DMS153 treated with DMSO at 0.1 percent for 48 hours (cell line): ENCODE measurements around the gene VAC14.
A peak's percentile ranks its signal among the peaks of the same experiment; 100 is the strongest.

Experiments
- DNase-seq: peaks from one replicate; lab custom pipeline; 2025; ENCODE audit not compliant: unreplicated experiment; lab: John Stamatoyannopoulos, UW

The VAC14 gene

GRCh38 chr16:70694088-70694867, 106.7 kb downstream of the VAC14 start:
- no peak for DNase-seq

DNA sequence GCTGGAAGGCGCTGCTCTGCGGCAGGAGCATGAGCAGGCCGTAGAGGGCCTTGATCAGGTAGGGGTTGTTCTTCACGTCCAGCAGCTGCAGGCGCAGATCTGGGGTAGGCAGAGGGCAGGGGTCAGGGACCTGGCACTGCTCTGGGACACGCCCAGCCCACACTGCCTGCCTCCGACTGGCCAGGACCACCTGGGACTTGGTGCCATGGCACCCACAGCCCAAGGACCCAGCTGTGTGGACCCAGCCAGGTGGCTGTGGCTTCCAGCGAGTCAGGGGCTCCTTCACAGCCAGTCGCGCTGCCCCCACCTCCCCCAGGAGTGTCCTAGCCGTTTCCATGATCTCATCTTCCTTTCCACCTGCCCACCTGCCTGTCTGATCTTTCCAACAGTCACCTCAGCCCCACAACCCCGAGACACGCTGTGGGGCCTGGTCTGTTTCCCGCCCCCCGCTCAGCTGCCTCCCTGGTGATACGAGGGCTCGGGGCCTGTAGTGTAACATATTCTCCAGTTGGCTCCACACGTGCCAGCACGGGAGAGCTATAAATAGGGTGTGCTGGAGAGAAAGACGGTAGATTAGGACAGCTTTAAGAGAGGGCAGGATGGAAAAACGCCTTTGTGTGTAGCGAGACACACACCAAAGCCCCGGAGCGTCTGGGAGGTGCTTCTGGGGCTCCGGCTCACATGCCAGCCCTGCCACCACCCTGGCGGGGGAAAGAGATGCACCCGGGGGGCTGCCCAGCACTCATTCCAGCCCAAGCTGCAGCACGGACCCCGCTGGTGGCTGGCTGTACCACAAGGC, 107.9 kb downstream of the VAC14 start:
- no peak for DNase-seq

- DNase-seq = no peak
Measured at GRCh38 chr16:70692130-70692872, 108.7 kb downstream of the VAC14 start.

DNA sequence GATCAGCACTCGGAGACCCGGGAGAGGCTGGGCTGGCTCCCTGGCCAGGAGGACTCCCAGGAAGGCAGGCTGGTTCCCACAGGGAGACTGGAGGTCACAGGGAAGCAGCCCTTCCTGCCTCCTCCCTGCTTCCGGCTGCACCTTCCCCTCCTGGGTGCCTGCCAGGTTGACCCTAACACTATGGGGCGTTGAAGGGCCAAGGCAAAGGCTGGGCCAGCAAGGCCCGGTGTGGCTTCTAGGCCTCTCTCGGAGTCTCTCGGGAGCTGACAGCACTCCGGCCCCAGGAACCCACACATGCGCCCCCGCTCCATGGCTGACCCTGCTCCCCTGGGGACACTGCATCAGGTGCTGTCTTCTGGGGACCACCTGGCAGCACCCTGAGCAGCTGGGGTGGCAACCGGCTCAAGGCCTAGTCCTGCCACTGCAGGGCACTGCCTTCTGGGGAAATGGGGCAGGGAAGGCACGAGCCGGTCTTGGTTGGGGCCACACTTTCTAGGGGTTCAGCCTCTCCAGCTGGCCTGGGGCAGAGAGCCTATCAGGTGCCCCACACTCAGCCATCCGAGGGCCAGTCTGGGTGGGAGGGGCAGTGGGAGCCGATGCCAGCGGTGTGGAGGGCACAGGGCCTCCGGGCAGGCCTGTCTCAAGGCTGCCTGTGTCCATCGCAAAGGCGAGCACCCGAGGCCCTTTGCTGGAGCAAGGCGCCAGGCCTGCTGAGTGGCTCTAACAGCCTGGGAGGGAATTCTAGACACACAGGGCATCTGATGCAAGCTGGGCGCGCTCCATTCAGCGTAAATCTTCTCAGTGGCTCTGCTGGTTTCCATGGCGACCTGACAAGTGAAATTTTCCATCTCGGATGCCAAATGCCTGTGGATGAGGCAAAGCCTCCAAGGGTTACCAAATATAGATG, 109.5 kb downstream of the VAC14 start:
- DNase-seq = no peak

- DNase-seq = no peak
Measured at GRCh38 chr16:70689970-70690891, 110.7 kb downstream of the VAC14 start.

DNA sequence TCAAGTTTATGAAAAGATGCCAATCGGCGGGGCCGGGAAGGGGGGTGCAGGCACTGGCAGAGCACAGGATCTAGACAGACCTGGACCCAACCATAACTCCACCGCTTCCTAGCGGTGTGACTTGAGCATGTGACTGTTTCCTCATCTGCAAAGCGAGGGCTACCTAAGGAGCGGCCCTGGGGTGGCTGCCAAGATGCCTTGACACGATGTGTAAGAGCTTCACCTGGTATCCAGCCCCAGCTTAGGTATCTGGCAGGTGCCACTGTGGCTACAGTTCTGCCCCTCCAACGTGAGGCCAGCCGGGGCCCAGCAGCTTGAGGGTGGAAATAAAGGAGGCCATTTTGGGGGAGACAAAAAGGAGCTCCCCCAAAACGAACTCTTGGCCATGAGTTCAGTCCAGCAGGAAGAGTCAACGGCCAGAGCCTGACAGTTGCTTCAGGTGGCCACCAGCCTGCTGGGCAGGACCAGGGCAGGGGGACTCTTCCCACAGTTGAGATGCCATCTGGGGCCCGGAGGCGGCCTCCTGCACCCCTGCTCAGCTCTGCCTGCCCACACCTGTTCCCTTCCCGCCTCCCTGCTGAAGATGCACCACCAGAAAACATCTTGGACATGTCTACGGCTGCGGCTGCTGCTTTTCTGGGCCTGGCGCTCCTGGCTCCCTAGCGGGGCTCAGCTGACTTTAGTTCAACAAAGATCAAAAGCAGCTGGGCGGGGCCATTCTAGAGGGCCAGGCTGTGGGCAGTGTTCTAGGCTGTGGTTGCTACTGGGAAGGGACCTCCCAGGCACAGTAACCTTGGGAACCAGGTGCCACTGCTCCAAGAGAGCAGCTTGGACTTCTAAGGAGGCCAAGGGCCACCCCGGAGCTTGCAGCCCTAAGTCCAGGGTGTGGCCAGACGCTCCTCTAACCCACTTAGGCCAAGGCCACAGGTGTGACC, 111.7 kb downstream of the VAC14 start:
- no peak for DNase-seq

GRCh38 chr16:70688246-70688742, 112.7 kb downstream of the VAC14 start:
- DNase-seq = no peak

GRCh38 chr16:70687671-70688245, 113.2 kb downstream of the VAC14 start:
- no peak for DNase-seq

GRCh38 chr16:70687102-70687511, 113.9 kb downstream of the VAC14 start:
- no peak for DNase-seq

GRCh38 chr16:70686376-70687101, 114.4 kb downstream of the VAC14 start:
- no peak for DNase-seq

DNA sequence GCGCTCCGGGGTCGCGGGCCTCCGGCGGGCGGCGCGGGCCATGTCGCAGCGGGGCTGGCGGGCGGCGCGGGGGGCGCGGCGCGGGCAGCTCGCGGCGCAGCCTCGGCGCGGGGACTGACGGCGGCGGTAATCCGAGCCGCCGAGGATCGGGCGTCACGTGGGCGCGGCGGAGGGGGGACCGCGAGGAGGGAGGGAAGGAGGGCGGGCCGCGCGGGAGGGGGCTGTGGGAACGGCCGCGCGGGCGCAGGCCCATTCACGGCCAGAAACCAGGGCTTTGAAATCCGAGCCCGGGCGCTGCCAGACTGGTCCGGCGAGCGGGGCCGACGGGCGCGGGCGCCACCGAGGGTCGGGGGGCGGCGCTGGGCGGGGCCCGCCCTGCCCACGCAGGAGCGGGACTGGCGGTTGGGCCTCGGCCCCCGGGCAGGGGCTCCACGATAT, 115.0 kb downstream of the VAC14 start, which contains the start of gene MTSS2:
TSS of gene MTSS2 (minus strand) at position 116 of the 438 bp plus-strand sequence. CDS start 262 bp downstream, outside the sequence.
- DNase-seq = peak; percentile 24

- no peak for DNase-seq
Measured at GRCh38 chr16:70685061-70685937, 115.7 kb downstream of the VAC14 start.

DNA sequence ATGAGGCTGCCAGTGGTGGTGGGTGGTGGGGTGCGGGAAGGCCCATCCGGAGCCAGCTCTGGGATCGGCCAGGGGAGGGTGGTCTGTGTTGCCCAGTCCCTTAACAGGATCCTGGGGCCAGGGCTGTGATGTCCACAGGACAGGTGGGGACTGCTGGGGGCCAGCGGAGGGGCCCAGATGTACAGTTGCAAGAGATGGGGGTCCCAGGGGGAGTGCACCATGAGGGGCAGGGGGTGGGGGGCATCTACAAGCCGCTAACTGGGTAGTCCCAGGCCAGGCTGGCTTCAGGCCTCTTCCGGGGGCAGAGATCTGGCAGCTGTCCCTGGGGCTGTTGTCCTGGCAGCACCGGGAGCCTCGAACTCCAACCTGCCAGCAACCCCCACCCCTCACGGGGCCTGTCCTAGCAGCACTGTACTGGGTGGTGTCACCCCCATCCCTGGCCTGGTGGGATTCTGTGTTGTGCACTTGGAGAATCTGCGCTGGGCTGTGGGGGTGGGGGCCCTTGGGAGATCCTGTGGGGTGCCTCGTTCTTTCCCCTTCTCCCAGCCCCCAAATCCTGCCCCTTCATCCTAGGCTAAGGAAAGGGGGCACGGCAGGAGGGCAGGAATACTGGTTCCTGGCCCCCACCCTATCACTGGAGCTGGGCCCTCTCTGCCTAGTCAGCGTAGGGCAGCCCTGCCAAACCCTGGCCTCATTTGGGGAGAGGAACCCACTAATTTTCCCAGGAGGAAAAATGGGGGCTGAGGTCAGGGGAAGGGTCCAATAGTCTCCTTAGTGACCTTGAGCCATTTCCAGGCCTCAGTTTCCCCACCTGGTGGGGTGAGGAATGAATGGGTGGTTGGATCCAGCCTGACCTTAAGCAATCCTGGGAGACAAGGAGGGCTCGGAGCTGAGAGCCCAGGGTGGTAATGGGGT, 116.6 kb downstream of the VAC14 start:
- no peak for DNase-seq

DNA sequence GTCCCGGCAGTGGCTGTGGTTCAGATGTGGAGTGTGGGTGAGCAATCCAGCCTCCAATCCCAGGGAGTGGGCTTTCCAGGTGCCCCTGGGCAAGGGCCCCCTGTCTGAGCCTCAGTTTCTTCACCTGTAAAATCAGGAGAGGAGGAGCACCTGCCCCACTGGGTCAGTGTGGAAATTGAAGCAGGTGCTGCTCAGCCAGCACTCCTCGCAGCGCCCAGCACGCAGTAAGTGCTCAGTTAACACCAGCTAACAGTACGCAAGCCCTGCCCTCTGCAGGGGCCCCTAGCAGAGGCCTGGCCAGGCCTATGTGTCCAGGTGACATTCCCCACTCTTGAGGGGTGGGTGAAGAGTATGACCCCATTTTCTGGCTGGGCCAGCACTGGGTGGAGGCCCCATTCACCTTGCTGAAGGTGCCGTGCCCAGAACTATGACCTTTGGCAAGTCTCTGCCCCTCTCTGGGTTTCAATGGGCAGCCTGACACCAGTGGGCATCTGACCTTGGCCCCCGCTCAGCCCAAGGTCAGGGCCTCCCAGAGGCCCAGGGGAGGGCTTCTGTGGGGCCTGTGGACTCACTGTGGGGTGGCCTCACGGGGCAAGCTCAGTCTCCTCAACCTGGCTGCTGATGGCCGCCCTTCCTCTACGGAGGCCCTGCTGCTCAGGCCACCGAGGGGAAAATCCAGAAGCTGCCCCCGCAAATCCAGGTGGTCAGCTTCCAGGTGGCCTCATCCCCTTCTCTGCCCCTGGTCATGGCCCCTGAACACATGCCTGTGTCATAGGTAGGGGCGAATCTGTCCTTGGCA, 117.6 kb downstream of the VAC14 start:
- DNase-seq = no peak
